Ishikawa (cell line): ENCODE measurements around the gene ASB14.

Experiments used
- CEBPB ChIP-seq: IDR thresholded peaks from 2 replicates; pipeline ENCODE4 v1.6.1; 2012
- CREB1 ChIP-seq: IDR thresholded peaks from 2 replicates; pipeline ENCODE4 v1.6.1; 2012; ENCODE audit warnings: low read depth
- EGR1 ChIP-seq: IDR thresholded peaks from 2 replicates; pipeline ENCODE4 v1.6.1; 2012
- EP300 ChIP-seq: IDR thresholded peaks from 2 replicates; pipeline ENCODE4 v1.6.1; 2012; ENCODE audit warnings: borderline replicate concordance
- FOXM1 ChIP-seq: IDR thresholded peaks from 2 replicates; pipeline ENCODE4 v1.6.1; 2012; ENCODE audit warnings: low read depth, borderline replicate concordance
- NFIC ChIP-seq: IDR thresholded peaks from 2 replicates; pipeline ENCODE4 v1.6.1; 2012
- RAD21 ChIP-seq: IDR thresholded peaks from 2 replicates; pipeline ENCODE4 v1.6.1; 2012; ENCODE audit warnings: low read depth
- TAF1 ChIP-seq: IDR thresholded peaks from 2 replicates; pipeline ENCODE4 v1.6.1; 2012; ENCODE audit warnings: low read depth, mild to moderate bottlenecking
- TCF12 ChIP-seq: IDR thresholded peaks from 2 replicates; pipeline ENCODE4 v1.6.1; 2012; ENCODE audit warnings: low read depth
- TEAD4 ChIP-seq: IDR thresholded peaks from 2 replicates; pipeline ENCODE4 v1.6.1; 2012
- YY1 ChIP-seq: IDR thresholded peaks from 2 replicates; pipeline ENCODE4 v1.6.1; 2012; ENCODE audit warnings: low read depth
- ZBTB7A ChIP-seq: IDR thresholded peaks from 2 replicates; pipeline ENCODE4 v1.6.1; 2012; ENCODE audit warnings: low read depth
- TF ChIP-seq, protein P1 (sequence below): IDR thresholded peaks from 2 replicates; pipeline ENCODE4 v1.6.1; 2012
- TF ChIP-seq, protein P2 (sequence below): IDR thresholded peaks from 2 replicates; pipeline ENCODE4 v1.6.1; 2012; ENCODE audit warnings: low read depth, mild to moderate bottlenecking
- TF ChIP-seq, protein P3 (sequence below): IDR thresholded peaks from 2 replicates; pipeline ENCODE4 v1.6.1; 2012

The ASB14 gene

DNA sequence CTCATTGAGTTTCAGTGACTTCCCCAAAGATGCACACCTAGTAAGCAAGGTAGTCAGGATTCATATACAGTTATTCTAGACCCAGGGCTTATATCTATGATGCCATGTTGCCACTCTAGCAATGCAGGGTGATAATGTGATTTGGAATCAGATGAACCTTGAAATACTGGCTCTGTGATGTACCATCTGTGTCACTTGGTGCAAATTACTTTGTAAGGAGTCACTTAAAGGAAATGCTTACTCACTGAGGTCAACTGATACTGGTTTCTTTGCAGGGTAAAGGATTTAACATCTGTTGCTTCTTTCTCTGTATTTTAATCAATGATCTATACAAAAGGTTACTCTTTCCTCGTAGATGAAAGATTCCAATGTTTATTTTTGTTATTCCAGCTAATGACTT is 10.8 kb downstream of the ASB14 start:
- TF ChIP-seq EP300 (no peak), TEAD4 (no peak), CEBPB (no peak), TAF1 (no peak), EGR1 (no peak), FOXM1 (no peak), YY1 (no peak), CREB1 (no peak), NFIC (no peak), ZBTB7A (no peak), RAD21 (no peak)
- TF ChIP-seq, protein P1, sequence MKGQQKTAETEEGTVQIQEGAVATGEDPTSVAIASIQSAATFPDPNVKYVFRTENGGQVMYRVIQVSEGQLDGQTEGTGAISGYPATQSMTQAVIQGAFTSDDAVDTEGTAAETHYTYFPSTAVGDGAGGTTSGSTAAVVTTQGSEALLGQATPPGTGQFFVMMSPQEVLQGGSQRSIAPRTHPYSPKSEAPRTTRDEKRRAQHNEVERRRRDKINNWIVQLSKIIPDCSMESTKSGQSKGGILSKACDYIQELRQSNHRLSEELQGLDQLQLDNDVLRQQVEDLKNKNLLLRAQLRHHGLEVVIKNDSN: no peak
- TF ChIP-seq, protein P2, sequence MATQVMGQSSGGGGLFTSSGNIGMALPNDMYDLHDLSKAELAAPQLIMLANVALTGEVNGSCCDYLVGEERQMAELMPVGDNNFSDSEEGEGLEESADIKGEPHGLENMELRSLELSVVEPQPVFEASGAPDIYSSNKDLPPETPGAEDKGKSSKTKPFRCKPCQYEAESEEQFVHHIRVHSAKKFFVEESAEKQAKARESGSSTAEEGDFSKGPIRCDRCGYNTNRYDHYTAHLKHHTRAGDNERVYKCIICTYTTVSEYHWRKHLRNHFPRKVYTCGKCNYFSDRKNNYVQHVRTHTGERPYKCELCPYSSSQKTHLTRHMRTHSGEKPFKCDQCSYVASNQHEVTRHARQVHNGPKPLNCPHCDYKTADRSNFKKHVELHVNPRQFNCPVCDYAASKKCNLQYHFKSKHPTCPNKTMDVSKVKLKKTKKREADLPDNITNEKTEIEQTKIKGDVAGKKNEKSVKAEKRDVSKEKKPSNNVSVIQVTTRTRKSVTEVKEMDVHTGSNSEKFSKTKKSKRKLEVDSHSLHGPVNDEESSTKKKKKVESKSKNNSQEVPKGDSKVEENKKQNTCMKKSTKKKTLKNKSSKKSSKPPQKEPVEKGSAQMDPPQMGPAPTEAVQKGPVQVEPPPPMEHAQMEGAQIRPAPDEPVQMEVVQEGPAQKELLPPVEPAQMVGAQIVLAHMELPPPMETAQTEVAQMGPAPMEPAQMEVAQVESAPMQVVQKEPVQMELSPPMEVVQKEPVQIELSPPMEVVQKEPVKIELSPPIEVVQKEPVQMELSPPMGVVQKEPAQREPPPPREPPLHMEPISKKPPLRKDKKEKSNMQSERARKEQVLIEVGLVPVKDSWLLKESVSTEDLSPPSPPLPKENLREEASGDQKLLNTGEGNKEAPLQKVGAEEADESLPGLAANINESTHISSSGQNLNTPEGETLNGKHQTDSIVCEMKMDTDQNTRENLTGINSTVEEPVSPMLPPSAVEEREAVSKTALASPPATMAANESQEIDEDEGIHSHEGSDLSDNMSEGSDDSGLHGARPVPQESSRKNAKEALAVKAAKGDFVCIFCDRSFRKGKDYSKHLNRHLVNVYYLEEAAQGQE: no peak
- TF ChIP-seq, protein P3, sequence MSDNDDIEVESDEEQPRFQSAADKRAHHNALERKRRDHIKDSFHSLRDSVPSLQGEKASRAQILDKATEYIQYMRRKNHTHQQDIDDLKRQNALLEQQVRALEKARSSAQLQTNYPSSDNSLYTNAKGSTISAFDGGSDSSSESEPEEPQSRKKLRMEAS: no peak

DNA sequence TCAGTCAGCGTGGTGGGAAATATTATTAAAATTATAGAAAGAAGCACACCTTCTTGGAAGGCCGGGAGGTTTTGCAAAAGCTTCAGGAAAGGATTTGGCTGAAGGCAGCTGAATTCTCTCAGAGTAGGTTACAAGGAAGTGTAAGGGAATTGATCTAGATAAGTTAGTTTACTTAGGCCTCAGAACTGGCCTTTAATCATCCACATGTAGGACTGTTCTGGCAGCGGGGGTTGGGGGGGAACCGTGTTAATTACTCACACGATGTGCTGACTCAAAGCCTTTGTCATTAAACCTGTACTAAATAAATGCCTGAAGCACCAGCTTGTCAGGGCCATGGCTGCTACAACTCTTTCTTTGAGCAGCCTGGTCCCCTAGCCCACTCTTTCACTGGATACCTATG is 12.8 kb downstream of the ASB14 start:
- TF ChIP-seq CEBPB: no peak
- TF ChIP-seq, protein P3: no peak
- no peak for TF ChIP-seq EGR1
- no peak for TF ChIP-seq ZBTB7A
- no peak for TF ChIP-seq FOXM1
- TF ChIP-seq, protein P2: no peak
- TF ChIP-seq YY1: no peak
- TF ChIP-seq, protein P1: no peak
- no peak for TF ChIP-seq TCF12

DNA sequence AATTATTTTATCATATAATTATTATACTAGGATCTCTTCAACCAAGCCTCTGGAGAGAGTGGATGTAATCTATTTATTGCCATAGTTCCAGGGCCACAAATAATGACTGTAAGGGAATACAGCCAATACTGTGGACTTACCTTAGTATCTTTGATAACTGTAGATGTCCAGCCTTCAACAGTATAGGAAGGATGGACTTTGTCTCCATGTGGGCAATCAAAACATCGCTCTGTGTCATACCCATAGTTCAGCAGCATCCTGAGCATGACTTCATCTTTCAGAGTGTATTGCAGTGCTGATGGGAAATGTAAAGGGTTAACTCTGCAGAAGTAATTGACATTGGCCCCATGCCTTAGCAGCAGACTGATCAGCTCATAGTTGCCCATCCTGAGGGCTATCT is 14.2 kb downstream of the ASB14 start:
- TF ChIP-seq ZBTB7A: no peak
- TF ChIP-seq RAD21: no peak
- TF ChIP-seq, protein P1: no peak
- no peak for TF ChIP-seq YY1
- TF ChIP-seq, protein P2: no peak
- no peak for TF ChIP-seq CREB1
- TF ChIP-seq, protein P3: no peak
- no peak for TF ChIP-seq TEAD4
- no peak for TF ChIP-seq FOXM1
- no peak for TF ChIP-seq NFIC
- no peak for TF ChIP-seq CEBPB
- no peak for TF ChIP-seq EGR1

DNA sequence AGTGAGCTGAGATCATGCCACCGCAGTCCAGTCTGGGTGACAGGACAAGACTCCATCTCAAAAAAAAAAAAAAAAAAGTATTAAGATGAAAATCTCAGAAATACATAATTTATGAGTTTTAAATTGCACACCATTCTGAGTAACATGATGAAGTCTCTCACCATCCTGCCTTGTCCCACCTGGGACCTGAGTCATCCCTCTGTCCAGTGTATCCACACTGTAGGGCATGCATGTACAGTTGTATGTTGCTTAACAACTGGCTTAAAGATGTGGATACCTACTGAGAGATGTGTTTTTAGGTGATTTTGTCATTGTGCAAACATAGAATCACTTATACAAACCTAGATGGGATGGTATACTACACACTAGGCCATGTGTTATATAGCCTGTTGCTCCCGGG is 17.1 kb downstream of the ASB14 start:
- TF ChIP-seq RAD21 (no peak), NFIC (no peak), TEAD4 (no peak), ZBTB7A (no peak), FOXM1 (no peak), CEBPB (no peak), EGR1 (no peak), TAF1 (no peak), CREB1 (no peak), EP300 (no peak), YY1 (no peak), TCF12 (no peak)
- TF ChIP-seq, protein P3: no peak
- TF ChIP-seq, protein P1: no peak
- TF ChIP-seq, protein P2: no peak
